ENCODE measurements around the gene ZBTB39.

DNA sequence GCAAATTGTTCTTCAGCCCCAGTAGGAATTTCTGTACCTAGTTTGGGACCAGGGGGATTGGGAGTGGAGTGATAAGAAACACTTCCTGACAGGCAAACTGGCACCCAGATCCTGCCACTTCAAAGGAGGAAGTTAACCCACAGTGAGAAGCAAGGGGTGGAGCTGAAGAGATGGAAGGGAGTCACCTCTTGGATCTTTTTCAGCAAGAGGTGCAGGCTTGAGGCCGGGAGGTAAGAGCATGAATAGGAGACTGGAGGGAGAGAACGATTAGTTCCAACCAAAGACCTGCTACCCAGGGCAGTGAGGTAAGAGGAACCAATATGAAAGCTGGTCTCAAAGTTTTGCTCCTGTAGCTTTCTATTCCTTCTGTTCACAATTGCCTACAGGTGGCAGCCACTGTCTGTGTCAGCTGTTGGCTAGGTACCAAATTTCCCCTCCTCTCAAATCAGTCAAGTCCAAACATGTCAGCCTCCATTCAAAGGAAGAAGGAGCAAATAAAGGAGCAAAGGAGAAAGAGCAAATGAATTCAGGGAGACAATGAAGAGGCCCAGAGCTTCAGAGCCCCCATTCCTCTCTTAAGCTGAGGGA is 24.9 kb upstream of the ZBTB39 start:
- TF ChIP-seq FOXJ3 (CRISPR knock-in tag; IDR thresholded peaks at IDR 0.05) (no peak), RAD21 (IDR thresholded peaks at IDR 0.05; ENCODE audit: low read length) (peak; percentile 43), TEAD4 (IDR thresholded peaks at IDR 0.05; ENCODE audit: borderline replicate concordance, insufficient read depth) (no peak), POLR2AphosphoS5 (IDR thresholded peaks at IDR 0.05; ENCODE audit: low read depth, low read length) (no peak), EZH2phosphoT487 (IDR thresholded peaks at IDR 0.05; ENCODE audit: borderline replicate concordance, low read depth) (no peak), TAF1 (IDR thresholded peaks at IDR 0.05; ENCODE audit: borderline replicate concordance, low read depth, low read length) (no peak)
- TF ChIP-seq, protein P1, sequence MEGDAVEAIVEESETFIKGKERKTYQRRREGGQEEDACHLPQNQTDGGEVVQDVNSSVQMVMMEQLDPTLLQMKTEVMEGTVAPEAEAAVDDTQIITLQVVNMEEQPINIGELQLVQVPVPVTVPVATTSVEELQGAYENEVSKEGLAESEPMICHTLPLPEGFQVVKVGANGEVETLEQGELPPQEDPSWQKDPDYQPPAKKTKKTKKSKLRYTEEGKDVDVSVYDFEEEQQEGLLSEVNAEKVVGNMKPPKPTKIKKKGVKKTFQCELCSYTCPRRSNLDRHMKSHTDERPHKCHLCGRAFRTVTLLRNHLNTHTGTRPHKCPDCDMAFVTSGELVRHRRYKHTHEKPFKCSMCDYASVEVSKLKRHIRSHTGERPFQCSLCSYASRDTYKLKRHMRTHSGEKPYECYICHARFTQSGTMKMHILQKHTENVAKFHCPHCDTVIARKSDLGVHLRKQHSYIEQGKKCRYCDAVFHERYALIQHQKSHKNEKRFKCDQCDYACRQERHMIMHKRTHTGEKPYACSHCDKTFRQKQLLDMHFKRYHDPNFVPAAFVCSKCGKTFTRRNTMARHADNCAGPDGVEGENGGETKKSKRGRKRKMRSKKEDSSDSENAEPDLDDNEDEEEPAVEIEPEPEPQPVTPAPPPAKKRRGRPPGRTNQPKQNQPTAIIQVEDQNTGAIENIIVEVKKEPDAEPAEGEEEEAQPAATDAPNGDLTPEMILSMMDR (IDR thresholded peaks at IDR 0.05), result no peak
- TF ChIP-seq, protein P2, sequence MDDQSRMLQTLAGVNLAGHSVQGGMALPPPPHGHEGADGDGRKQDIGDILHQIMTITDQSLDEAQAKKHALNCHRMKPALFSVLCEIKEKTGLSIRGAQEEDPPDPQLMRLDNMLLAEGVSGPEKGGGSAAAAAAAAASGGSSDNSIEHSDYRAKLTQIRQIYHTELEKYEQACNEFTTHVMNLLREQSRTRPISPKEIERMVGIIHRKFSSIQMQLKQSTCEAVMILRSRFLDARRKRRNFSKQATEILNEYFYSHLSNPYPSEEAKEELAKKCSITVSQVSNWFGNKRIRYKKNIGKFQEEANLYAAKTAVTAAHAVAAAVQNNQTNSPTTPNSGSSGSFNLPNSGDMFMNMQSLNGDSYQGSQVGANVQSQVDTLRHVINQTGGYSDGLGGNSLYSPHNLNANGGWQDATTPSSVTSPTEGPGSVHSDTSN (IDR thresholded peaks at IDR 0.05), result no peak
- TF ChIP-seq, protein P3, sequence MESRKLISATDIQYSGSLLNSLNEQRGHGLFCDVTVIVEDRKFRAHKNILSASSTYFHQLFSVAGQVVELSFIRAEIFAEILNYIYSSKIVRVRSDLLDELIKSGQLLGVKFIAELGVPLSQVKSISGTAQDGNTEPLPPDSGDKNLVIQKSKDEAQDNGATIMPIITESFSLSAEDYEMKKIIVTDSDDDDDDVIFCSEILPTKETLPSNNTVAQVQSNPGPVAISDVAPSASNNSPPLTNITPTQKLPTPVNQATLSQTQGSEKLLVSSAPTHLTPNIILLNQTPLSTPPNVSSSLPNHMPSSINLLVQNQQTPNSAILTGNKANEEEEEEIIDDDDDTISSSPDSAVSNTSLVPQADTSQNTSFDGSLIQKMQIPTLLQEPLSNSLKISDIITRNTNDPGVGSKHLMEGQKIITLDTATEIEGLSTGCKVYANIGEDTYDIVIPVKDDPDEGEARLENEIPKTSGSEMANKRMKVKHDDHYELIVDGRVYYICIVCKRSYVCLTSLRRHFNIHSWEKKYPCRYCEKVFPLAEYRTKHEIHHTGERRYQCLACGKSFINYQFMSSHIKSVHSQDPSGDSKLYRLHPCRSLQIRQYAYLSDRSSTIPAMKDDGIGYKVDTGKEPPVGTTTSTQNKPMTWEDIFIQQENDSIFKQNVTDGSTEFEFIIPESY (IDR thresholded peaks at IDR 0.05; ENCODE audit: borderline replicate concordance, low read depth), result no peak
- TF ChIP-seq, protein P4, sequence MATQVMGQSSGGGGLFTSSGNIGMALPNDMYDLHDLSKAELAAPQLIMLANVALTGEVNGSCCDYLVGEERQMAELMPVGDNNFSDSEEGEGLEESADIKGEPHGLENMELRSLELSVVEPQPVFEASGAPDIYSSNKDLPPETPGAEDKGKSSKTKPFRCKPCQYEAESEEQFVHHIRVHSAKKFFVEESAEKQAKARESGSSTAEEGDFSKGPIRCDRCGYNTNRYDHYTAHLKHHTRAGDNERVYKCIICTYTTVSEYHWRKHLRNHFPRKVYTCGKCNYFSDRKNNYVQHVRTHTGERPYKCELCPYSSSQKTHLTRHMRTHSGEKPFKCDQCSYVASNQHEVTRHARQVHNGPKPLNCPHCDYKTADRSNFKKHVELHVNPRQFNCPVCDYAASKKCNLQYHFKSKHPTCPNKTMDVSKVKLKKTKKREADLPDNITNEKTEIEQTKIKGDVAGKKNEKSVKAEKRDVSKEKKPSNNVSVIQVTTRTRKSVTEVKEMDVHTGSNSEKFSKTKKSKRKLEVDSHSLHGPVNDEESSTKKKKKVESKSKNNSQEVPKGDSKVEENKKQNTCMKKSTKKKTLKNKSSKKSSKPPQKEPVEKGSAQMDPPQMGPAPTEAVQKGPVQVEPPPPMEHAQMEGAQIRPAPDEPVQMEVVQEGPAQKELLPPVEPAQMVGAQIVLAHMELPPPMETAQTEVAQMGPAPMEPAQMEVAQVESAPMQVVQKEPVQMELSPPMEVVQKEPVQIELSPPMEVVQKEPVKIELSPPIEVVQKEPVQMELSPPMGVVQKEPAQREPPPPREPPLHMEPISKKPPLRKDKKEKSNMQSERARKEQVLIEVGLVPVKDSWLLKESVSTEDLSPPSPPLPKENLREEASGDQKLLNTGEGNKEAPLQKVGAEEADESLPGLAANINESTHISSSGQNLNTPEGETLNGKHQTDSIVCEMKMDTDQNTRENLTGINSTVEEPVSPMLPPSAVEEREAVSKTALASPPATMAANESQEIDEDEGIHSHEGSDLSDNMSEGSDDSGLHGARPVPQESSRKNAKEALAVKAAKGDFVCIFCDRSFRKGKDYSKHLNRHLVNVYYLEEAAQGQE (IDR thresholded peaks at IDR 0.05; ENCODE audit: low read depth, low read length), result no peak

All from SK-N-SH (cell line).